ENCODE data around the gene STXBP6.

The STXBP6 gene

DNA sequence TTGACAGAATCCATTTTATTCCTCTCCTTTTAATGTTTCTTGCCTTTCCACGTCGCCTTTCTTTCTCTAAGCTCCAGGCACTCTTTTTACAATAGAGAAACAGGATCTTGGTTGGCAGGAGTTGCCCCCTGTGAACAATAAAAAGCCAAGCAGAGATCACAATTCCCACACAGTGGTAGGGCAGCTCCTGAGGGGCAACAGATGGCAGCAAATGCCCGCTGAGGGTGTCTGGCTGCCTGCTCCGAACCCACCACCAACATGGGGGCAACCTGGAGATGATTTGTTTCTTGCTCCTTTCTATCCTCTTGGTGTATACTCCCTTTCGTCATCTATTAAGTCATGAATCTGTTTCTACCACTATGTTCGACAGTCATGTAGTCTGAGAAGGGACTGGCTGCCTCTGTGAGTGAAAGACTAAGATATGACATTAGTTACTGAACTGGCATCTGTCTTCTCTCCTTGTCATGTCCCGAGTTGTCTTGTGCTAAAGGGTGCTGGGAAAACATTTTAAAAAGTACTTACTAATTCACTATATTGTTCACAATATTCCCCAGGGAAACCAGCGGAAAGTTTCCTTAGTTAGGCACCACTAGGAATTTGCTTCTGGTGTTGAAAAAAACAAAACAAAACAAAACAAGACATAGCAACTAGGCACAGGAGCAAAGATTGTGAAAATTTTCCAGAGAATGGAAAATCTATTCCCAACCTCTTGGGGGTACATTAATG is 170.1 kb downstream of the STXBP6 start:
- no peak for DNase-seq (ENCODE audit: low read depth)
- TF ChIP-seq, protein P1, sequence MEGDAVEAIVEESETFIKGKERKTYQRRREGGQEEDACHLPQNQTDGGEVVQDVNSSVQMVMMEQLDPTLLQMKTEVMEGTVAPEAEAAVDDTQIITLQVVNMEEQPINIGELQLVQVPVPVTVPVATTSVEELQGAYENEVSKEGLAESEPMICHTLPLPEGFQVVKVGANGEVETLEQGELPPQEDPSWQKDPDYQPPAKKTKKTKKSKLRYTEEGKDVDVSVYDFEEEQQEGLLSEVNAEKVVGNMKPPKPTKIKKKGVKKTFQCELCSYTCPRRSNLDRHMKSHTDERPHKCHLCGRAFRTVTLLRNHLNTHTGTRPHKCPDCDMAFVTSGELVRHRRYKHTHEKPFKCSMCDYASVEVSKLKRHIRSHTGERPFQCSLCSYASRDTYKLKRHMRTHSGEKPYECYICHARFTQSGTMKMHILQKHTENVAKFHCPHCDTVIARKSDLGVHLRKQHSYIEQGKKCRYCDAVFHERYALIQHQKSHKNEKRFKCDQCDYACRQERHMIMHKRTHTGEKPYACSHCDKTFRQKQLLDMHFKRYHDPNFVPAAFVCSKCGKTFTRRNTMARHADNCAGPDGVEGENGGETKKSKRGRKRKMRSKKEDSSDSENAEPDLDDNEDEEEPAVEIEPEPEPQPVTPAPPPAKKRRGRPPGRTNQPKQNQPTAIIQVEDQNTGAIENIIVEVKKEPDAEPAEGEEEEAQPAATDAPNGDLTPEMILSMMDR (IDR thresholded peaks at IDR 0.05; ENCODE audit: low read depth, low read length, missing control alignments) = no peak
- no peak overlapping the region for H3K4me3 ChIP-seq (ENCODE audit: low read depth, low read length)

GRCh38 chr14:24876996-24877395 is 173.0 kb downstream of the STXBP6 start:
- TF ChIP-seq, protein P1 (IDR thresholded peaks at IDR 0.05; ENCODE audit: low read depth, low read length, missing control alignments) = no peak
- no peak for DNase-seq (ENCODE audit: low read depth)

DNA sequence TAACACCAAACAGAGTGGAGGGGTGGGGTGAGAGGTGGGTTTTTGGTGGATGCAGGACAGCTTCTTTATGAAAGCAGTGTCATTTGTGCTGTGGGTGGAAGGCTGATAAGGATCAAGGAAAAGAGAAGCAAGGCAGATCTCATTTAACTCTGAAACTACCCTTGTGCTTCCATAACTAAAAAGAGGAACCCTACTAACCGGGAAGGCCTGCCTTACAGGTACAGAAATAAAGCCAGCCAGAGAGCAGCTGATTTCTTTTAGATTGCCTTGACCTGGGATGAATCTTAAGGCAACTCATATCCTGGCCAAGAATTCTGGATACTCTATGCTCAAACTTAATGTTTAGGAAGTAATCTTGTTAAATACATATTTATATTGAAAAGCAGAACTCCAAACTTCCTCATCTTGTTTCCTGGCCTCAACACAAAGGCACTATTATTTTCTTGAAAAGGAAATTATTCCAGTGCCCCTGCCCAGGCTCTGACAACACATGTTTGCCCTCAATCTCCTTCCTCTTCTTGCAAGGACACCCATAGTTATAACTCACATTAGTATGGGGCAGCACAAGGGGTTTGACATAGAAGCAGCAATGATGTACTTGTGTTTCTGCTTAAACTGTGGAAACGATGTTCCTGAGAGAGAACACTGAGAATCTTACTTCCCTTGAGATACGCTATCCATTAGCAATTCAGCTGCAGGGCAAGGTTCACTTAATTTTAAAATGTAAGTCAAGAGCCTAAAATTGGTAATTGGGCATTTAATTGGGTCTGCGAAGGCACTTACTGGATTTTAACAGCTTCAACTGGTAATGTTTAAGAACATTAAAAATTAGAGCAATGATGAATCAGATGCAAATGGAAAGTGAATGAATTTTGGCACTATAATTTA is 173.7 kb downstream of the STXBP6 start:
- H3K4me3 ChIP-seq (ENCODE audit: low read depth, low read length) = no peak overlapping the region
- no peak for DNase-seq (ENCODE audit: low read depth)
- TF ChIP-seq, protein P1 (IDR thresholded peaks at IDR 0.05; ENCODE audit: low read depth, low read length, missing control alignments) = no peak

More at GRCh38 chr14:24876996-24877395, 173.0 kb downstream of the STXBP6 start:
- H3K4me3 ChIP-seq (ENCODE audit: low read depth, low read length) = no peak overlapping the region

GRCh38 chr14:24875203-24875838 is 174.6 kb downstream of the STXBP6 start:
- no peak for DNase-seq (ENCODE audit: low read depth)
- TF ChIP-seq, protein P1 (IDR thresholded peaks at IDR 0.05; ENCODE audit: low read depth, low read length, missing control alignments) = no peak
- no peak overlapping the region for H3K4me3 ChIP-seq (ENCODE audit: low read depth, low read length)

- no peak overlapping the region for H3K4me3 ChIP-seq (ENCODE audit: low read depth, low read length)
- DNase-seq (ENCODE audit: low read depth) = no peak
- TF ChIP-seq, protein P1 (IDR thresholded peaks at IDR 0.05; ENCODE audit: low read depth, low read length, missing control alignments) = no peak
Measured at GRCh38 chr14:24874514-24875202, 175.3 kb downstream of the STXBP6 start.

DNA sequence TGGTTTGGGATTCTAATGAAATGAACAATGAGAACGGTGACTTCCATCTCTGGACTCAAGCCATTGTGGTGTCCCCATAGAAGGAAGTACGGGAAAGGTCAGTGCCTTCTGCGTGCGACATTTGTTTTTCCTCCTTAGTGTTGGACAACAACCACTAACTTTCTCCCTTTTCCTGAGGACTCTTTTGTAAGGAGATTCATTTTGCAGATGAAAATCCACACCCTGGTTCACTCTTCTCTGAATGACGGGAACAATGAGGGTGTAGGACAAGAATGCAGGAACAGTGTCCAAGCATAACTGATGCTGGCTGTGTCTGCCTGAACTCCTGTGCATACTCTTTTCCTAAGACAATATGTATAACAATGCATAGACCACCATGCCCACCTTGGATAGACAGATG is 176.4 kb downstream of the STXBP6 start:
- TF ChIP-seq, protein P1 (IDR thresholded peaks at IDR 0.05; ENCODE audit: low read depth, low read length, missing control alignments) = no peak
- DNase-seq (ENCODE audit: low read depth) = no peak
- no peak overlapping the region for H3K4me3 ChIP-seq (ENCODE audit: low read depth, low read length)

Measured in GM12864 (cell line).